AG04449 (cell line): ENCODE measurements around the gene EFL1.

Experiments used
- CTCF ChIA-PET: fragments of 350-600 bp; formaldehyde crosslinking; extraction: SDS; loops from one replicate; lab custom pipeline; 2021; ENCODE audit warnings: antibody characterized with exemption; lab: Yijun Ruan, JAX
- POLR2A ChIA-PET: fragments of 400-600, 350-600 bp; formaldehyde crosslinking; extraction: SDS; loops from one replicate; lab custom pipeline; 2020; ENCODE audit warnings: antibody characterized with exemption, inconsistent platforms; lab: Yijun Ruan, JAX
- DNase-seq: peaks from one replicate; pipeline ENCODE4 v3.0.0-alpha.2; 2010; ENCODE audit warnings: low read depth, low spot score
- H3K4me3 ChIP-seq: 2 replicates; pipeline ENCODE4 v1.5.1; 2011; ENCODE audit warnings: low read depth, mild to moderate bottlenecking, control low read depth, low read length
- CTCF ChIP-seq: IDR thresholded peaks from one replicate; pipeline ENCODE4 v1.5.1; 2011; ENCODE audit warnings: mild to moderate bottlenecking, moderate library complexity, low read length, control low read depth, inconsistent platforms; ENCODE audit not compliant: insufficient read depth; ENCODE audit errors: missing control alignments

EFL1 gene

GRCh38 chr15:82105451-82106215 lies 156.9 kb downstream of the EFL1 start:
- DNase-seq, result peak; percentile 84
- no peak overlapping the region for H3K4me3 ChIP-seq
- POLR2A ChIA-PET, result interaction anchor here (0.6 to 1.0 kb wide), 3 partner anchors 60 to 165 kb away, joined by 3 read pairs; partner anchors contain the start of gene MEX3B
- CTCF ChIA-PET, result interaction anchor here (0.7 to 8.2 kb wide), 13 partner anchors 15 to 696 kb away, joined by 3 to 112 read pairs (median 4); no protein-coding TSS in a partner anchor
- no peak for TF ChIP-seq CTCF

GRCh38 chr15:82103468-82103867 lies 159.1 kb downstream of the EFL1 start:
- no peak overlapping the region for H3K4me3 ChIP-seq
- no peak for DNase-seq
- CTCF ChIA-PET, result interaction anchor here (0.7 to 4.5 kb wide), 3 partner anchors 10 to 622 kb away, joined by 3 to 25 read pairs (median 3); no protein-coding TSS in a partner anchor
- TF ChIP-seq CTCF, result peak; percentile 28
- POLR2A ChIA-PET, result no interaction called here

- TF ChIP-seq CTCF, result no peak
- DNase-seq, result no peak
- CTCF ChIA-PET, result interaction anchor here (1.1 to 4.5 kb wide), 8 partner anchors 9 to 690 kb away, joined by 3 to 29 read pairs (median 4); no protein-coding TSS in a partner anchor
- POLR2A ChIA-PET, result interaction anchor here (0.8 kb wide), 1 partner anchor 54 kb away, joined by 4 read pairs; the partner anchor contains the start of gene MEX3B
- no peak overlapping the region for H3K4me3 ChIP-seq
Observed at GRCh38 chr15:82100111-82100929, 162.2 kb downstream of the EFL1 start.

- DNase-seq, result no peak
- ChIA-PET POLR2A (no interaction called here), CTCF (interaction anchor here (3.6 kb wide), 1 partner anchor 11 kb away, joined by 29 read pairs; no protein-coding TSS in a partner anchor)
- no peak overlapping the region for H3K4me3 ChIP-seq
- TF ChIP-seq CTCF, result no peak
Observed at GRCh38 chr15:82098674-82099073, 163.9 kb downstream of the EFL1 start.

- ChIA-PET POLR2A (interaction anchor here (0.6 kb wide), 1 partner anchor 31 kb away, joined by 3 read pairs; no protein-coding TSS in a partner anchor), CTCF (interaction anchor here (1.0 to 8.1 kb wide), 2 partner anchors 13 to 14 kb away, joined by 3 to 46 read pairs; no protein-coding TSS in a partner anchor)
- no peak for TF ChIP-seq CTCF
Observed at GRCh38 chr15:82095803-82096202, 166.7 kb downstream of the EFL1 start.

More at GRCh38 chr15:82095803-82096202, 166.7 kb downstream of the EFL1 start:
- no peak overlapping the region for H3K4me3 ChIP-seq
- no peak for DNase-seq
